Adipocyte (in vitro differentiated cells): Measurements from ENCODE around the gene CFAP43.
A peak's percentile ranks its signal among the peaks of the same experiment; 100 is the strongest.

ENCODE experiments used
- DNase-seq: peaks from one replicate; pipeline ENCODE4 v3.0.0-alpha.2; 2015; ENCODE audit warnings: low read depth
- H3K27me3 ChIP-seq: replicated peaks from 2 replicates; pipeline ENCODE4 v1.7.0; 2013; ENCODE audit warnings: mild to moderate bottlenecking, low read length, moderate library complexity; ENCODE audit not compliant: control insufficient read depth, insufficient read depth
- H3K36me3 ChIP-seq: 2 replicates; pipeline ENCODE4 v1.7.0; 2013; ENCODE audit warnings: low read length, mild to moderate bottlenecking, moderate library complexity; ENCODE audit not compliant: control insufficient read depth, insufficient read depth, severe bottlenecking
- H3K4me1 ChIP-seq: 2 replicates; pipeline ENCODE4 v1.7.0; 2013; ENCODE audit warnings: mild to moderate bottlenecking, low read length, moderate library complexity; ENCODE audit not compliant: control insufficient read depth, insufficient read depth
- H3K4me3 ChIP-seq: 2 replicates; pipeline ENCODE4 v1.7.0; 2013; ENCODE audit warnings: mild to moderate bottlenecking, low read length, moderate library complexity
- H3K9ac ChIP-seq: 2 replicates; pipeline ENCODE4 v1.7.0; 2013; ENCODE audit warnings: mild to moderate bottlenecking, low read length, moderate library complexity
- H3K9me3 ChIP-seq: 2 replicates; pipeline ENCODE4 v1.7.0; 2013; ENCODE audit warnings: mild to moderate bottlenecking, low read length, moderate library complexity; ENCODE audit not compliant: control insufficient read depth

Gene CFAP43, protein sequence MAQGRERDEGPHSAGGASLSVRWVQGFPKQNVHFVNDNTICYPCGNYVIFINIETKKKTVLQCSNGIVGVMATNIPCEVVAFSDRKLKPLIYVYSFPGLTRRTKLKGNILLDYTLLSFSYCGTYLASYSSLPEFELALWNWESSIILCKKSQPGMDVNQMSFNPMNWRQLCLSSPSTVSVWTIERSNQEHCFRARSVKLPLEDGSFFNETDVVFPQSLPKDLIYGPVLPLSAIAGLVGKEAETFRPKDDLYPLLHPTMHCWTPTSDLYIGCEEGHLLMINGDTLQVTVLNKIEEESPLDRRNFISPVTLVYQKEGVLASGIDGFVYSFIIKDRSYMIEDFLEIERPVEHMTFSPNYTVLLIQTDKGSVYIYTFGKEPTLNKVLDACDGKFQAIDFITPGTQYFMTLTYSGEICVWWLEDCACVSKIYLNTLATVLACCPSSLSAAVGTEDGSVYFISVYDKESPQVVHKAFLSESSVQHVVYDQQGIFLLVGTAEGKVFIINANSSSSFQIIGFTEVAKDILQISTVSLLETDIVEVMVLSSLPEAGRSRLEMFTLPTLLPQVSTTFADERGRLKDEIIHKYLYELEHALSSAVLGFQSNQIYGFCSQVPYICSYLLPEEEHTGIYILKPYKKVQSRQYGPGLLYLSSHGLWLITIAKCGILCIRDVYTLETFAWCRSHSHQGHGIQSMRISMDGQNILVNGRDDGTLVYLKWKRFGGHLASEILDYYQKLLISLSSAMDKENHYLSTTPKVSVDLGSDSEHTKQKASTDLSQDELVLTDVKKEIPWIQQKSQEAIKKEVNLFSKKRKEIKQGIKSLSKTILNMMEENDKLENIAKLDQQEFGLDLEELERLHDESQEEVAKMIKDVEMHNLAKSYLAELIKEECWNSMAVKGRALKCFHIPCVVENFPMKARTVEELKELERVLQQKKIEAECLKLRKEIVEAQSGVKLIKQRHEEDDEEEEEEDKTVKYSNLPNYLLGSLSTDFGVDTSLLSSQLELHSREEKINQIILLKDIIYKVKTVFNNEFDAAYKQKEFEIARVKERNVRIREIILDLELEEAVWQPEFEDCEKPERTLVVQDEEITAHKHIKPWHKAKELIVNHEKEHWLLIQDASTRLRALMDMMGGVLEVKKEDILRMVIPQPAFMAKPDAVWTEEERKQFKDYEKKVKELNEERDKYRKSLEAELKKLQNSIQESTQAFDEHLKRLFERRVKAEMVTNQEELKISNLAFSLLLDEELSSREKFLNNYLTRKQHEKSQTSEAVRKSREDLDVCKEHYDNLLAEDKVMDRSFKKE (N-terminal part only)

DNA sequence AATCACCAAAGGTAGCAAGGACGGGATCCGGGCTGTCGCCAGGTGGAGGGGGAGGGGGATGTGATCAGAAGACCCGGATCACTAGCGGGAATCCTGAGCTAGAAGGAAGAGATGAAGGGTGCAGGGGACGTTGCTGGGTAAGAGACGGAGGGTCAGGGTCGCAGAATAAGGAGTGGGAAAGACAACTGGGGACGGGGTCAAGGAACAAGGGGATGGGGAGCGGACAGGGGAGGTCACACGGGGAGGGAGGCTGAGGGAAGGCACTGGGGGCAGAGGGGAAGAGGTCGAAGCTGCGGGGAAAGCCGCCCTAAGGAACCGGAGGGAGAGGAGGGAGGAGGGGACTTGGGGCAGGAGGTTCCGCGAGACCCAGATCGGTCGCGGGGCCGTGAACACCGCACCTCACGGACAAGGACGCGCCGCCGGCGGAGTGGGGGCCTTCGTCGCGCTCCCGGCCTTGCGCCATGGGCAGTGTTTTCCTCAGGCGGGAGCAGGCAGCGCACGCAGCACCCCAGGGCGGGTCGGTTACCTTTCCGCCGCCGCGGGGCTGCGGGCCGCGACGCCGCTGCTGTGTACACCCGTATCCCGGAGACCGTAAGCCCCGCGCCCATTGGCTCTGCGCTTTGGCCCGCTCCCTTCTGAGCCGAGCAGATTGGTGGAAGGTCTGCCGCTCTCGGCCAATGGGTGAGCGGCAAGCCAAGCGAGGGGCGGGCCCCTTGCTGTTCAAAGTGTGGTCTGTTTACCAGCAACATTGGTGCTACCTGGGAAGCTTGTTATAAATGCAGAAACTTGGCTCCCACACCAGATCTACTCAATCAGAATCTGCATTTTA, at the start of gene CFAP43:
TSS of gene CFAP43 (minus strand) at position 581 of the 829 bp plus-strand sequence. CDS start at position 463, 118 bp downstream.
- Histone ChIP-seq H3K36me3 (no peaks in the 10 kb centered on the region), H3K27me3 (no peaks in the 10 kb centered on the region), H3K4me1 (no peaks in the 10 kb centered on the region), H3K9me3 (peaks cover 14% of the 10 kb centered on the region), H3K9ac (peak within 1 kb of the TSS; percentile 83), H3K4me3 (peak within 1 kb of the TSS; percentile 91)
- peak; percentile 99 for DNase-seq

DNA sequence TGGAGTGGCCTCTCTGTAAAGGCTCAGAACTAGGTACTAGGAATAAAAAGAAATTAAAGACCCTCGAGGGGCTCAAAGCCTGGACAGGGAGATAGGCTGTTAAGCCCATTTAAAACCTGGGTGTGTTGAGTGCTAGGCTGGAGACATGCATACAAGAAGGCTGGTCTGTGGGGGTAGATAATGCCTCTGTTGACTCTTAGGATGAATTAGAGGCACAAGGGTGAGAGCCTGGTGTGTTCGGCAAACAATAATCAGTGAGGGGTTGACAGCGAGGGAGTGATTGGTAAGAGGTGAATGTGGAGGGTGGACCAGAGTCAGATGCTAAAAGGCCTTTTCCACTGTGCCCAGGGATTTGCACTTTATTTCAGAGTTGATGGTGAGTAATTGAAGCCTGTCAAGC, 49.5 kb upstream of the CFAP43 start:
- Histone ChIP-seq H3K9ac (no peak overlapping the region), H3K4me3 (no peak overlapping the region), H3K4me1 (peaks cover 15% of the 10 kb centered on the region), H3K27me3 (no peaks in the 10 kb centered on the region), H3K36me3 (no peaks in the 10 kb centered on the region), H3K9me3 (no peaks in the 10 kb centered on the region)
- no peak for DNase-seq

DNA sequence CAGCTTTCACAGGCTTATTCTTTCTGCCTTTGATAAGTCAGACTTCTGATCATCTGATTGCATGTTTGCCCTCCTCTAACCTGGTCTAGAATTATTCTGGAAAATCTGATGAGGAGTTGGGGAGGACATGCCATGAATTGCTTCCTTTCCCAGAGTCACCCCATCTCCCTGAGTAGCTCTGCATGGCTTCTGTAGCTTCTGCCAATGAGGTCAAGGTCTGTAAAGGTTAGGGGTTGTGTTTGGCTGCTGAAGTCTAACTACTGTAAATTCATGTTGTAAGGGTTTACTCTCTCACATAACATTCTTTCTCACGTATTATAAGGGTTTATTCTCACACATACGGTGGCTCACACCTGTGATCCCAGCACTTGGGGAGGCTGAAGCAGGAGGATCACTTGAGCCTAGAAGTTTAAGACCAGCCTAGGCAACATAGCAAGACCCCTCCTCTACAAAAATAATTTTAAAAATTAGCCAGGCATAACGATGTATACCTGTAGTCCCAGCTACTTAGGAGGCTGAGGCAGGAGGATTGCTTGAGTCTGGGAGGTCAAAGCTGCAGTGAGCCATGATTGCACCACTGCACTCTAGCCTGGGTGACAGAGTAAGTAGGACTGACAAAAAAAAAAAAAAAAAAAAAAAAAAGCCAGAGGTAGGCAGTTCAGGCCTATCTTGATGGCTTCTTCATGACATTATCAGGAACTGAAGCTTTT, 47.5 kb upstream of the CFAP43 start:
- Histone ChIP-seq H3K4me1 (peaks cover 18% of the 10 kb centered on the region), H3K9me3 (no peaks in the 10 kb centered on the region), H3K9ac (no peak overlapping the region), H3K4me3 (no peak overlapping the region), H3K36me3 (no peaks in the 10 kb centered on the region), H3K27me3 (no peaks in the 10 kb centered on the region)
- no peak for DNase-seq

DNA sequence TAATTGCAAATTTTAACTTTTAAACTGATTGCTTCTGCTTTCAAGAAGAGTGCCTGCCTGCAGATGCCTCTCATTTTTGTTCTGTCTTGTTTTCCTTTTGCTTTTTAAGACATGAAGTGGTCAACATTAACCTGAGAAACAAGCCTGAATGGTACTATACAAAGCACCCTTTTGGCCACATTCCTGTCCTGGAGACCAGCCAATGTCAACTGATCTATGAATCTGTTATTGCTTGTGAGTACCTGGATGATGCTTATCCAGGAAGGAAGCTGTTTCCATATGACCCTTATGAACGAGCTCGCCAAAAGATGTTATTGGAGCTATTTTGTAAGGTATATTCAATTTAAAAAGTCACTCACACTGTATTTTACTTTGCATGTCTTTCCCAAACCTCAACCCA, 45.6 kb upstream of the CFAP43 start:
- H3K9me3 ChIP-seq = no peaks in the 10 kb centered on the region

DNA sequence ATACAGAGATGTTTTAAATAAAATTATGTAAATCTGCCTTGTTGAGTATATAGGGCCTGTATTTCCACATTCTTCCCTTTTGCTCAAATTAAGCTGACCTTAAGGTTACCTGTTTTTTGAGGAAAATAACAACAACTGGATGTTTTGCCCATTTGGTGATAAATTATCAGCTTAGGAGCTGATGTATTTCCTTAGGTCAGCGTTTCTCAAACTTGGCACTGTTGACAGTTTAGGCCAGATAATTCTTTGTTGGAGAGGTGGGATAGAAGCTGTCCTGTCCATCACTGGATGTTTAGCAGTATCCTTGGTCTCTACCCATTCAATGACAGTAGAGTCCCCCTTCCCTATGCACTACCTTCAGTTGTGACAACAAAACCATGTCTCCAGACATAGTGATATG, 44.0 kb upstream of the CFAP43 start:
- peaks cover 23% of the 10 kb centered on the region for H3K4me1 ChIP-seq
- H3K4me3 ChIP-seq = no peak overlapping the region
- no peak overlapping the region for H3K9ac ChIP-seq
- DNase-seq = no peak
- no peaks in the 10 kb centered on the region for H3K27me3 ChIP-seq
- H3K9me3 ChIP-seq = no peaks in the 10 kb centered on the region
- no peaks in the 10 kb centered on the region for H3K36me3 ChIP-seq

More for the DNA sequence above, 45.6 kb upstream of the CFAP43 start:
- H3K9ac ChIP-seq = no peak overlapping the region
- no peak for DNase-seq
- no peaks in the 10 kb centered on the region for H3K27me3 ChIP-seq
- no peaks in the 10 kb centered on the region for H3K36me3 ChIP-seq
- no peak overlapping the region for H3K4me3 ChIP-seq
- peaks cover 22% of the 10 kb centered on the region for H3K4me1 ChIP-seq

DNA sequence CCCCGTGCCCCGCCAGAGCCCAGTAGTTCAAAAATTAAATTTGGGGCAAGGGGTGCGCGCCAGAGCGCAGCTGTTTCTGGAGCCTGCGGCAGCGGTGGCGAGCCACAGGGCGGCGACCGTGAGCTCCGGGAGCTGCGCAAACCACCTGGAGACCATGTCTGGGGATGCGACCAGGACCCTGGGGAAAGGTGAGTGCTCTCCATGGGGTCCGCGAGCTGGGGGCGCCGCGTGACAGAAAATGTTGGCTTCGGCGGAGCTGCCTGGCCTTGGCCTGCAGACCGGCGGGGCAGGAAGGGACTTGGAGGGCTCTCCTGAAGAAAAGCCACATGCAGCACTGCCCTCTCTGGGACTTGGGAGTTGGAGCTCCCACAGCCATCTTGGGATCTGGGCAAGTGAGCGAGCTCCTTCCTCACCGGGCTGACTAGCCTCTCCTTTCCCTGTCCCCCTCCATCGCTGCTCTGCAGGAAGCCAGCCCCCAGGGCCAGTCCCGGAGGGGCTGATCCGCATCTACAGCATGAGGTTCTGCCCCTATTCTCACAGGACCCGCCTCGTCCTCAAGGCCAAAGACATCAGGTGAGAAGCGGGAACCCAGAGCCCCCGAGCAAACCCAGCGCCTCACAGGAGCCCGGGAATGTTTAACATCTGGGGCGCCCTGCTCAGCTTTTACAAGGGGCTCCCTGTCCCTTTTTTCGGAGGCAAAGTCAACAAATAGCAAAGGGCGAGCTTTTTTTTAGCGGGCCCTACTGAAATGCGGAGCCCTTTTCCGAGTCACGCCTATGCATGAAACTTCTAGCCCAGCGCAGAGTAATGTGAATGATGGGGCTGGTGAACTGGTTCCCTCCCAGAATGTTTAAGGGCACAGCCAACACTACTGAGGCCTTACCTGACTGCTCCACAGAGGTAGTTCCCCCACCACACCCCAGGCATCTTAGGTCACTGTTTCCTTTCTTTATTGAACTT, 42.9 kb upstream of the CFAP43 start:
- Histone ChIP-seq H3K27me3 (no peaks in the 10 kb centered on the region), H3K4me1 (peaks cover 23% of the 10 kb centered on the region), H3K9me3 (no peaks in the 10 kb centered on the region), H3K4me3 (peak overlapping the region; percentile 77), H3K36me3 (no peaks in the 10 kb centered on the region), H3K9ac (peak overlapping the region; percentile 84)
- peak; percentile 63 for DNase-seq

DNA sequence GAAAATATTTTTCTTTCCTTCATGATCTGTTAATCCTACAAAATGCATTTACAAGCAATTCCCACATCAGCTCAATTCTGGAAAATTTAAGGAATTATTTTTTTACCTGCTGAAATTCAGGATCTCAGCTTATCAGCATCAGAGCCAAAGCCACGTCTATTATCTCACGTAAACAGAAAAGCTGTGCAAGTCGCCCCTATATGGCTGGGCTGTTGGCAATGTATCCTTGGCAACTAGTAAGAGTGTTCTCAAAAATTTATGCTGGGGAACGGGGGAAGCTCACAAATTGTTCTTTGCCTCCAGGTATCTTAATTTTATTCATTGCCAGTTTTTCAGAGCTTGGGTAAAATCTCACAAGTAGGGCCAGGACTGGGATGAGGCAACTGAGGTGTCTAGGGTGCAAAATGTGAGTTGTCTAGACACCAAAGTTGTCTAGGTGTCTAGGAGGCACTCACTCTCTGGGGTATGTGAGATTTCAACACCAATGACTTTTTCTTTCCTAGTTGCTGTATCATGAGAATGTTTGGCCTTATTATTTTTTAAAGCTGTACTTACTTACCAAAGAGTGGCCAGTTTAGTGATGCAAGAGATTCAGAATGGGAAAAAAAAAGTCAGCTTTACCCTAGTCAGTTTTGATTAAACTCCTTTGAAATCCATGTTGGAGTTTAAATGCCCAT, 41.9 kb upstream of the CFAP43 start:
- Histone ChIP-seq H3K4me3 (peak overlapping the region; percentile 77), H3K9me3 (no peaks in the 10 kb centered on the region), H3K9ac (peak overlapping the region; percentile 84), H3K36me3 (no peaks in the 10 kb centered on the region), H3K4me1 (peaks cover 23% of the 10 kb centered on the region), H3K27me3 (no peaks in the 10 kb centered on the region)
- DNase-seq = peak; percentile 77

DNA sequence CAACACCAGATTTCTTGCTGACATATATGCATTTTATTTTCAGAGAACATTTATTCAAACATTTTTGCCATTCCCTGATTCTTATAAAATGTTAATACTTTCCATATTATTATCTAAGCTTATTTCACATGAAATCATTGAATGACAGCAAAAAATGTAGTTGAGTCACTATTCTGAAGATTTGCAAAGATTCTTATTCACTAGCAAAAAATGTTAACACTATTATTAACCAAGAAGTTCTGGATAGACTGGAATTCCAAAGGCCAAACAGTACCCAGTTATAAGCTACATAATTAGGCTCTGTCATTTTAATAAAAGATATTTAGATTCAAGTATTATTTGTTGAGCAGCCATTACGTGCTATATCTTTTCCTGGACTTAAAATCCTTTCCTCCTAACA, 41.1 kb upstream of the CFAP43 start:
- Histone ChIP-seq H3K9me3 (no peaks in the 10 kb centered on the region), H3K36me3 (no peaks in the 10 kb centered on the region), H3K9ac (peak overlapping the region; percentile 84), H3K27me3 (no peaks in the 10 kb centered on the region), H3K4me1 (peaks cover 23% of the 10 kb centered on the region), H3K4me3 (no peak overlapping the region)
- DNase-seq = peak; percentile 41
